GM12891 (cell line): ENCODE results near the gene EIPR1.
"Not testable (repeated sequence)": the region's sequence is repeated elsewhere in the genome, so short reads cannot be mapped to it uniquely, and the experiment has no call there.

Source experiments
- DNase-seq: peaks from one replicate; pipeline ENCODE4 v3.0.0; 2011; ENCODE audit warnings: low spot score; ENCODE audit not compliant: insufficient read length
- FAIRE-seq: peaks from 2 replicates; lab custom pipeline; 2011; peaks lifted over from hg19 to GRCh38; lab: Jason Lieb, UNC
- PAX5 ChIP-seq: IDR thresholded peaks from 2 replicates; pipeline ENCODE4 v1.6.1; 2011; ENCODE audit warnings: low read length, moderate library complexity, mild to moderate bottlenecking; ENCODE audit not compliant: insufficient read depth, severe bottlenecking
- POLR2A ChIP-seq: IDR thresholded peaks from 2 replicates; pipeline ENCODE4 v1.6.1; 2011; ENCODE audit warnings: low read depth, low read length, control low read depth
- POLR2AphosphoS5 ChIP-seq: IDR thresholded peaks from 2 replicates; pipeline ENCODE4 v1.6.1; 2011; ENCODE audit warnings: low read depth, low read length, control low read depth
- POU2F2 ChIP-seq: IDR thresholded peaks from 2 replicates; pipeline ENCODE4 v1.6.1; 2011; ENCODE audit warnings: low read depth, mild to moderate bottlenecking, control low read depth, low read length, moderate library complexity
- SPI1 ChIP-seq: IDR thresholded peaks from 2 replicates; pipeline ENCODE4 v1.6.1; 2011; ENCODE audit warnings: low read depth, low read length, control low read depth
- TAF1 ChIP-seq: IDR thresholded peaks from 2 replicates; pipeline ENCODE4 v1.6.1; 2011; ENCODE audit warnings: low read depth, low read length, control low read depth

Gene EIPR1

GRCh38 chr2:3284657-3285630, 92.7 kb downstream of the EIPR1 start:
- no peak for DNase-seq
- TF ChIP-seq POU2F2 (no peak), TAF1 (no peak), PAX5 (no peak), POLR2AphosphoS5 (no peak), SPI1 (no peak), POLR2A (no peak)
- FAIRE-seq, result no peak

- FAIRE-seq, DNase-seq: not testable (repeated sequence)
These were observed 93.6 kb downstream of the EIPR1 start for GRCh38 chr2:3283876-3284656.

GRCh38 chr2:3283206-3283605, 94.4 kb downstream of the EIPR1 start:
- TF ChIP-seq POLR2A (no peak), POU2F2 (no peak), POLR2AphosphoS5 (no peak), PAX5 (no peak), TAF1 (no peak), SPI1 (no peak)
- DNase-seq, result no peak
- FAIRE-seq, result no peak

GRCh38 chr2:3282056-3282998, 95.3 kb downstream of the EIPR1 start:
- DNase-seq, result no peak
- TF ChIP-seq TAF1 (no peak), POU2F2 (no peak), SPI1 (no peak), PAX5 (no peak), POLR2AphosphoS5 (no peak), POLR2A (no peak)

GRCh38 chr2:3280683-3281520, 96.7 kb downstream of the EIPR1 start:
- FAIRE-seq, result no peak
- TF ChIP-seq POLR2AphosphoS5 (no peak), PAX5 (no peak), POU2F2 (no peak), POLR2A (no peak), TAF1 (no peak), SPI1 (no peak)

More at GRCh38 chr2:3282056-3282998, 95.3 kb downstream of the EIPR1 start:
- no peak for FAIRE-seq

DNA sequence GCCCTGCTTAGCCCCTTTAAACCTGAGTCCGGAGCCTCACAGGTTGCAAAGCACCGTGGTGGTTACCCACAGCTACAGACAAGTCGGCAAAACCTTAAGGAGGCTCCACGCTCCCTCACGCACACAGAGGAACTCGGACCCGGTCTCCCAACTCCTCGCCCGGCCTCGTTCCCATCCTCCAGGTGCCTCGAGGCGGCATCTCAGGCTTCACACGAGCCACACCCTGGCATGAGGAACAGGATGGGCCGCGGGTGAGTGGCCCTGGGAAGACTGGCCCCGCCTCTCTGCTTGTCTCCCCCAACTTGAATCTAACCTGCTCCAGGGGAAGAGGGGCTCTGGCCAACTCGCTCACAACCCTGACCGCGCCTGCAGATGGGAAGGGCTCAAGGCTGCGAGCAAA, 97.4 kb downstream of the EIPR1 start:
- no peak for FAIRE-seq
- no peak for DNase-seq
- TF ChIP-seq POLR2A (no peak), POU2F2 (no peak), SPI1 (no peak), TAF1 (no peak), POLR2AphosphoS5 (no peak), PAX5 (no peak)

More at GRCh38 chr2:3280683-3281520, 96.7 kb downstream of the EIPR1 start:
- DNase-seq, result no peak

GRCh38 chr2:3279236-3279960, 98.2 kb downstream of the EIPR1 start:
- FAIRE-seq (no peak), DNase-seq (no peak)
- TF ChIP-seq POU2F2 (no peak), PAX5 (no peak), TAF1 (no peak), POLR2A (no peak), POLR2AphosphoS5 (no peak), SPI1 (no peak)
